OCI-LY3 (cell line): ENCODE results near the gene BACE2.

Experiments used
- H2AFZ ChIP-seq: fragments of 200-600, 300-600 bp; shearing (Covaris generic); 2 replicates; pipeline ENCODE4 v1.6.0; 2014; ENCODE audit warnings: antibody characterized with exemption, low read depth, low read length
- H3K27ac ChIP-seq: fragments of 200-600, 300-600 bp; sonication (generic); 2 replicates; pipeline ENCODE4 v1.5.1; 2014; ENCODE audit warnings: mild to moderate bottlenecking, low read length, moderate library complexity, mixed read lengths
- H3K27me3 ChIP-seq: fragments of 200-600, 300-600 bp; sonication (generic); 2 replicates; pipeline ENCODE4 v1.6.1; 2014; ENCODE audit warnings: low read depth, low read length, mixed read lengths
- H3K36me3 ChIP-seq: fragments of 200-600, 300-600 bp; sonication (generic); replicated peaks from 2 replicates; pipeline ENCODE3; 2014; ENCODE audit warnings: low read depth, low read length, mixed read lengths
- H3K4me1 ChIP-seq: fragments of 300-600, 200-600 bp; sonication (generic); 2 replicates; pipeline ENCODE4 v1.6.1; 2014; ENCODE audit warnings: low read length, mixed read lengths
- H3K4me2 ChIP-seq: fragments of 200-600, 300-600 bp; sonication (generic); 2 replicates; pipeline ENCODE4 v1.6.1; 2014; ENCODE audit warnings: low read length, mixed read lengths
- H3K4me3 ChIP-seq: fragments of 300-600, 200-600 bp; sonication (generic); 2 replicates; pipeline ENCODE4 v1.5.1; 2014; ENCODE audit warnings: antibody characterized with exemption, mild to moderate bottlenecking, low read length, moderate library complexity
- H3K79me2 ChIP-seq: fragments of 300-600, 200-600 bp; shearing (Covaris generic); 2 replicates; pipeline ENCODE4 v1.6.1; 2014; ENCODE audit warnings: mild to moderate bottlenecking, low read length, mixed read lengths
- H3K9ac ChIP-seq: fragments of 300-600, 200-600 bp; shearing (Covaris generic); 2 replicates; pipeline ENCODE4 v1.6.0; 2014; ENCODE audit warnings: mild to moderate bottlenecking, low read length, moderate library complexity
- H3K9me3 ChIP-seq: fragments of 200-600, 300-600 bp; shearing (Covaris generic); 2 replicates; pipeline ENCODE4 v1.6.1; 2014; ENCODE audit warnings: low read length, mixed read lengths; ENCODE audit not compliant: insufficient read depth
- H4K20me1 ChIP-seq: fragments of 200-600, 300-600 bp; sonication (generic); 2 replicates; pipeline ENCODE4 v1.6.1; 2016; ENCODE audit warnings: low read length, mixed read lengths; ENCODE audit not compliant: insufficient read depth
- CTCF ChIP-seq: fragments of 200-600, 300-600 bp; sonication (generic); IDR thresholded peaks from 2 replicates; pipeline ENCODE4 v1.5.1; 2014; ENCODE audit warnings: antibody characterized with exemption, low read length, low read depth
- EZH2phosphoT487 ChIP-seq: fragments of 200-600 bp; shearing (Covaris generic); IDR thresholded peaks from 2 replicates; pipeline ENCODE4 v1.6.1; 2018; ENCODE audit warnings: antibody characterized with exemption, mixed run types, low read depth

The BACE2 gene

DNA sequence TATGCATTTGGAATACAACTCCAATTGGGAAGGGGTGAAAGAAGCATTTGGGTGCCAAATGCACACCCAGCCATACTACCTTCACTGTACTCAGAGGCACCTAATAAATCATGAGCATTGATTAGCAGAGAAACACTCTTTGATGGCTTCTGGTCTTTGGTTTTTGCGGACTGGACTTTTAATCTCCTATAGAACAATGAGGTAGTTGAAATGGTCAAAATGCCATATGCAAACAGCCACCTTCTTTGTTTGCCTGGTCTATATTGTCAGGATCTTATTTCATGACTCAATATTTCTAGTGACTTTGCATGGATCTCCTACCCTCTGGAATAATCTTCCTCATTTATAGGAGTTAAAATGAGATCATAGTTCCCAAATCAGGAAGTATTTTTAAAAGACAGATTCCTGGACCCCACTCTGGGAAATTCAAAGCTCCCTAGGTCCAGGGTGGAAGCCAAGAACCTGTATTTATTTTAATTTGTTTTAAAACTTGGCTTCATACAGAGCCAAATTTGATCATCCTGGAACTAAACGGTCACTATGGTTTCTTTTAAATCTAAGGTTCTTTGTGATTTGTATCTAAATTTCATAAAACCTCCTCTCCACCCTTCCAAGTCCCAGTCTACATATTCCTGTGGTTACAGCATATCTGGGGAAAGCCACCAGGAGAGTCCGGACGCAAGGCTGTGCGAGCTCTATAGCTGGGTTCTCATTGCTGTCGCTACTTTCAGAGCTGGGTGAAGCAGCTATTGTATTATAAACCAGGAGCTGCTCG is 157.4 kb downstream of the BACE2 start:
- H3K4me3 ChIP-seq: no peak overlapping the region
- no peaks in the 10 kb centered on the region for H4K20me1 ChIP-seq
- H3K9ac ChIP-seq: no peak overlapping the region
- H3K4me1 ChIP-seq: no peaks in the 10 kb centered on the region
- H3K9me3 ChIP-seq: peaks cover 3% of the 10 kb centered on the region; the same call in 1 of the 2 replicates
- no peak overlapping the region for H2AFZ ChIP-seq
- no peaks in the 10 kb centered on the region for H3K27me3 ChIP-seq
- no peak overlapping the region for H3K27ac ChIP-seq
- H3K36me3 ChIP-seq: no peaks in the 10 kb centered on the region
- H3K4me2 ChIP-seq: no peak overlapping the region
- H3K79me2 ChIP-seq: no peaks in the 10 kb centered on the region
- no peak for TF ChIP-seq CTCF
- TF ChIP-seq EZH2phosphoT487: no peak

- Histone ChIP-seq H3K27ac (no peak overlapping the region), H4K20me1 (no peaks in the 10 kb centered on the region), H3K27me3 (no peaks in the 10 kb centered on the region), H3K9me3 (peaks cover 3% of the 10 kb centered on the region; the same call in 1 of the 2 replicates), H2AFZ (no peak overlapping the region), H3K9ac (no peak overlapping the region), H3K36me3 (no peaks in the 10 kb centered on the region), H3K79me2 (no peaks in the 10 kb centered on the region), H3K4me1 (no peaks in the 10 kb centered on the region), H3K4me3 (no peak overlapping the region), H3K4me2 (no peak overlapping the region)
- TF ChIP-seq CTCF: no peak
- TF ChIP-seq EZH2phosphoT487: no peak
Measured at GRCh38 chr21:41326414-41327080, 158.6 kb downstream of the BACE2 start.

- H3K9ac ChIP-seq: no peak overlapping the region
- H2AFZ ChIP-seq: no peak overlapping the region
- no peaks in the 10 kb centered on the region for H3K36me3 ChIP-seq
- no peaks in the 10 kb centered on the region for H3K27me3 ChIP-seq
- H3K79me2 ChIP-seq: no peaks in the 10 kb centered on the region
- H4K20me1 ChIP-seq: no peaks in the 10 kb centered on the region
- H3K4me3 ChIP-seq: no peak overlapping the region
- TF ChIP-seq CTCF: no peak
- no peak for TF ChIP-seq EZH2phosphoT487
- no peak overlapping the region for H3K27ac ChIP-seq
- H3K4me2 ChIP-seq: no peak overlapping the region
- no peaks in the 10 kb centered on the region for H3K9me3 ChIP-seq
- H3K4me1 ChIP-seq: no peaks in the 10 kb centered on the region
Measured at GRCh38 chr21:41327753-41328152, 159.8 kb downstream of the BACE2 start.
